HT-29 (cell line): ENCODE results near the gene GATA5. TPM values are rescaled to one million over a fixed set of nuclear protein-coding genes. Genes with fewer than 3 reads are reported as not detected.
A peak's percentile ranks its signal among the peaks of the same experiment; 100 is the strongest.
"Not testable (repeated sequence)": the region's sequence is repeated elsewhere in the genome, so short reads cannot be mapped to it uniquely, and the experiment has no call there.

Source experiments
- DNase-seq: peaks from one replicate; pipeline ENCODE4 v3.0.0-alpha.2; 2015; ENCODE audit warnings: low spot score
- total RNA-seq: library from RNA; depleted of rRNA; stranded (reverse); fragments of >200 nt; shearing (Covaris generic); gene quantifications from 2 replicates; pipeline ENCODE4 v1.2.3, GENCODE V29; 2014

GATA5 gene
- total RNA-seq, 1 experiment from 2014 or later, result 0.05 TPM

DNA sequence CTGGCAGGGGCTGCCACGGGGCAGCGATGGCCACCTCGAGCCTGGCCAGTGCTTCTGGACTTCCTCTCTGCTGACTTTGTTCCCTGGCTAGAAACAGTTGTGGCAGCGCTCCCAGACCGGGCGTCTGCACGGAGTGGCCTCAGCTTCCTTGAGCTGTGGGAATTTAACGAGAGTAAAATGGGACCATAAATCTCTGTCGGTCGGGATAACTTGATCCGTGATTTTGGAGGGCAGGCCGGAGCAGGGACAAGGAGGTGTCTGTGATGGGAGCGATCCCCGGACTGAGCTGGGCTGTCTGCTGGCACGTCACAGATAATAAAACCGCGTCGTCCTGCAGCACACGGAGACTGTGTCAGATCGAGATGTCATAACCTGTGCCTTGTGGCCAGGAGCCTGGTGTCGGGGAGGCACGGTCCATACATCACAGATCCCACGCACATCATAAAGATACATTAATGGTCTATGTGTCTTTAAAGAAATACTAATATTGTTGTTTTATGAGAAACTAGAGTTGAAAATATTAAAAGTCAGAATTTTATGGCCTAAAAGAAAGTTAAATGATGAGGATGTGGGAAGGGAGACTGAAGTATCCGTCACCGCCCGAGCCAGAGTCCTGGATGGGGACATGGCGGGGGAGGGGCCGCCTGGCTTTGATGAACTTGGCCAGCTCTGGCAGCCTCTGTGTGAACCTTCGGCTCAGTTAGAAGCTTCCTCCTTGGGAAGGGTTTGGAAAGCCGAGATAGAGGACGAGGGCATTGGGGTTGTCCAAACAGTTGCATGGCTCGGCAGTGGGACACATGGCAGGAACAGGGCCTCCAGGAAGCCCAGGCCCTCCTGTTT, 41.9 kb downstream of the GATA5 start:
- DNase-seq, result peak; percentile 56

DNA sequence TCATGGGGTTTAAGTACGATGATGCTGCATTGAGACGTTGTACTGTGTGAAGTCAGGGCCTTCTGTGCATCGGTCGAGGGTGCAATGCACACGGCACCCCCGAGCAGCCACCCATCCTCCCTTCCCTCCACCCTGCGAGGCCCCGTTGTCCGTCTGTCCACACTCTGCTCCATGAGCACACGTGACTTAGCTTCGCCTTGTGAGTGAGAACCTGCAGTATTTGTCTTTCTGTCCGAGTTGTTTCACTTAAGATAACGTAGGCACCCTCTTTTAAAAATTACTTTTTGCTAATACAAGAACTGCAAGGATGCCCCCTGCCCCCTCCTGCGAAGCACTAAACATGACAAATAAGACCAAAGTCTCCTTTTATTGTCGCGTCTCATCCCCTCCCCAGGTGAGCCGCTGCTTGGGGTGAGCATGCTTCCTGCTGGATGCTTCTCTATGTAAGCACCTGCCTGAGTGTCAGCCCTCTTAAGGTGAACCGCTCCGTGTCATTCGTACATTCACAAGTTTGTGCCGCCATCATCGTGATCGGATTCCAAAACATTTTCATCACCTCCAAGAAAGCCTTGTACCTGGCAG, 44.8 kb downstream of the GATA5 start:
- peak; percentile 57 for DNase-seq

DNA sequence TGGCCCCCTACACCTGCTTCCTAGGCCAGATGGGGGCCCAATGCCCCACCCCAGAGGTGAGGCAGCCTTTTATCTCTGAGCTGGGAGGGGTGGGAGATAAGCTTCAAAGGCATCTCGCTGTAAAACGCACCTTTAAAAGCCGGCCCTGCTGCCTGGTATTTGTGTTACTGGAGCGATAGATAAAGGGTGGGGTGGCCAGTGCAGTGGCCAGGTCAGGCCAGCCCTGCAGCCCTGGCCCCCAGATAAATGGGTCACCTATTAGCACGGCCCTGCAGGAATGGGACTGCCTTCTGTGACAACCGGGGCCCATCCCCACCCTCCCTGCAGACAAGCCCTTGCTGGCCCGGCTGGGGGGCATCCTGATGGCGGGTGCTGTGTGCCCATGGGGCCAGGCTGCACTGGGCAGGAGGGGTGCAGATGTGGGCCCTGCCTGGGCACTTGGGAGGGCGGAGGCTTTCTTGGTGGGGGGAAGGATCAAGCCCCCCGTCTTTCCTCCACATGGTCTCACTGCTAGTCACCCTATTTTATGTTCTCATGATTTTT, 45.4 kb downstream of the GATA5 start:
- peak; percentile 33 for DNase-seq

DNA sequence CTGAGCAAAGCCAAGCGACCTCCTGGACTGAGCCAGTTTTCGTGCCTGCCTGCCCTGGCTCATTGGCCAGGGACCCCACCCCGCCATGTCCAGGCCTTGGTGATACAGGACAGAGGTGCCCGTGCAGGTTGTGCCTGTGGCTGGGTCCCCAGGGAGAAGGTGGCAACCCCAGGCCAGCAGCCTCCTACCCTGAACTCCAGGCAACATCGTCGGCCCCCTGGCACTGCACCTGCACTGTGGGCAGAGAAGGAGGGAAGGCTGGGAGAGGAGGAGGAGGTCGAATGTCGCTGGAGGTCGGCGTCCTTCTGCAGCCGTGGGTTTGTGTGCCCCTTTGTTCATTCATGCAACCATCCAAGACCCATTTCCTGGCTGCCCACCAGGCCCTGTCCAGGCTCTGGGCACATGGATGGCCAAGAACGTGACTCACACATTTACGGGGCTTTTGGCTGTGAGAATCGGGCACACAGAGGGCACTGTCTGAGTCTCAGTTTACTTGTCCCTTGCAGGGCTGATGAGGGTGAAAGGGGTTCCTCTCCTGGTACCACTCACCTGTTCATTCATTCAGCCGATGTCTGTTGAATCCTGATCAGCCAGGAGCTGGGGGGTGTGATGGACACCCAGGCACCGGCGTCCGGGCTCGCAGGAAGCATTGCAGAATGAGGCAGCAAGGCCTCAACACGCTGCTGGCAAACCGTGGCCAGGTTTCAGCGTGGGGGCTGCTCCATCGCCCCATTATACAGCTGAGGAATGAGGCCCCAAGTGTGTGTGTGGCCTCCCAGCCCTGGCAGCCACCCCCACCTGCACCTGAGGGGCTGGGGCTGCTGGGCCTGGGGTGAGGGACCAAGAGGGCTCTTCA, 46.1 kb downstream of the GATA5 start:
- DNase-seq, result no peak

DNA sequence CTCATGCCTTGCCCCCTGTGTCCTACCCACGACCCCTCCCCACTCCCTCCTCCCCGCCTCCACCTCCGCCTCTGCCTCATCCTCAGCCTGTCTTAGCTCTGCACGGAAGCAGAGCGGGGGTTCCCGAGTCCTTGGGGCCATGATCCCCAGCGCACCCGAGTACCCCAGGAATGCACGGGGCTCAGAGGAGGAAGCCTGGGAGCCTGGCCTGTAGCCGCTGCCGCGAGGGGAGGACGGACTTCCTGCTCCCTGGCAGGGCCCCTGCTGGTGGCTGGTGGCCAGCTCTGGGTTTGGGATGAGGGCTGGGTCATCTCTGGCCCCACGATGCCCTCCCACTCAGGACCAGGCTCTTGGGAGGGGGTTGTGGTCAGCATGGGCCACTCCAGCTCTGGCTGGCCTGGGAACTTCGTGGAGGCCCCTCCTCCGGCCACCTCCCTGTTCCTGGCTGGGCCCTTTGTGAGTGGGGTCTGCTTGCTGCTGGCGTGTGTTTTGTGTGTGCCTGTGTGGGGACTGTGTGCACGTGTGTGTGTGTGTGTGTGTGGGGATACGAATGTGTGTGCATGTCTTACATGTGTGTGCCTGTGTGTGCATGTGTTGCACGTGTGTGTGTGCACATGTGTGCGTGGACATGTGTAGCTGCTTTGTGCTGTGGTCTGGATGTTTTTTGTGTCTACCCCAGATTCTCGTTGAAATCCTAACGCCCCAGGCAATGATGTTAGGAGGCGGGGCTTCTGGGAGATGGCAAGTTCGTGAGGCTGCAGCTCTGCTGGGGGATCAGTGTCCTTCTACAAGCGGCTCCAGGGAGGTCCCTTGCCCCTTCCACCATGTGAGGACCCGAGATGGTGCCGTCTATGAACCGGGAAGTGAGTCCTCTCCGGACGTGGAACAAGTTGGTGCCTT, 47.1 kb downstream of the GATA5 start:
- peak; percentile 42 for DNase-seq

DNA sequence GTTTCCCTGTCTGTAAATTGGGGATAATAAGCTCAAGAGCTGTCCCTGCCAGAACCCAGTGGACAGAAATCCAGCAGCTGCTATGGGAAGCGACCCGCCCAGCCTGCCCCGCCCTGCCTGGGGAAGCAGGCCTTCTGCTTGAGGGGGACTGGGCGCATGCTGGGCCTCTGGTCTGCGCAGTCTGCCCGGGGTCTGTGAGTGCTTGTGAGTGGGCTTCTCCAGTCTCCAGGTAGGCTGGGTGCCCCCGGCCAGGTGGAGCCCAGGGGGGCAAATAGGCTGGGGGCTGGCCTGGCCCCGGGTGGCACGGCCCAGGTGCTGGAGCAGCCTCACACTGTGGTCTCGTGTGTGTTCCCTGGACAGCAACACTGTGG, 47.8 kb downstream of the GATA5 start:
- no peak for DNase-seq

DNA sequence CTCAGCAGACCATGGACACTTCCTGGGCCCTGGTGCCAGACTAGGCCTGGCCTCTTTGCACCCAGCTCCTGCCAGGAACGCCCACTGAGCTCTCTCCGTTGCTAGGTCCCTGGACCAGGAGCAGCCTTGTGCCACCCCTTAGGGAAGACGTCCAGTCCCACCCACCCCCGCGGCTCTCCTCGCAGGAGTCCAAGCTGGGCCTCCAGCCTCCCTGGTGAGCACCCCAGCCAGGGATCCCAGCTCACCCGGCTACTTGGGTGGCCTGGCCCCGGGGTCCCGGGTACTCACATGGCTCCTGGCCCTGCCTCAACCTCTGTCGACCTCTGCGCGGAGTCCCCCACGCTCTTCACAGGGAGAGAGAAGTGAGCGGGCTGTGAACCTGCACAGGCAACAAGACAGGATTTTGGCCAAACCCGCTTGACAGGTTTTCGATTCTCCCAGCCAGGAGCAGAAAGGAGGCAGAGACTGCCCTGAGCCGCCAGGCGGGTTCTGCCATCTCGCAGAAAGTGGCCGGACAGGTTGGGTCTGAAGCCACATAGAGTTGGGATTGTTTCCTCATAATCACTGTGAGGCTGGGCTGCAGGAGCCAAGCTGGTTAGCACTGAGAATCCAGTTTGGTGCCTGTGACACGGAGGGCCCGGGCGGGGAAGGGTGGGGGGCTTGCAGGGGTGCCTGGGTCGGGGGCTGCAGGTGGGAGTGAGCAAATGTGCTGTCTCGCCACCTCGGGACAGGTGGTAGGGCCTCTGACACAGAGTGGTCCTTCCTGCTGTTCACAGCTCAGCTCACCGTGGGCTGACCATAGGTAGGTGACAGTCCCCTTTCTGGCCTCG, 48.4 kb downstream of the GATA5 start, which contains the start of gene RBBP8NL:
RBBP8NL (minus strand) TSS at position 368 of the 830 bp plus-strand sequence. CDS start 7,892 bp downstream, outside the sequence.
- peak; percentile 100 for DNase-seq

DNA sequence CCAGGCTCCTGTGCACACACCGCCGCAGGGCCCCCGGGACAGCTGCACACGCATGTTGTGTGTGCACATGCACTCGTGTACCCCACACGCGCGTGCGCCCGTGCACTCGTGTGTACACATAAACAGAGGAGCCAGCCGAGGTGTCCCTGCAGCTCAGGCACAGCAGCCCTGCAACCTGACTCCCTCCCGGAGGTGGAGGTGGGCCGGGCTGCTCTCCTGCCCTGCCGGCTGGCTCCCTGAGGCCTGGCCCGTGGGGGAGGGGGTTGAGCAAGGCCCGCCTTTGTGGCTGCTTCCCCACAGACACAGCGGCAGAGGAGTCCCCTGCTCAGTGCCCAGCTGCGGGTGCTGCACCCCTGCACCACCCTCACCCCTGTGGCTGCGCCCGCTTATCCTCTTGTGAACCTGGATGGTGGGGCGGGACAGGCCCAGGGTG, 49.1 kb downstream of the GATA5 start:
- DNase-seq, result peak; percentile 86

DNA sequence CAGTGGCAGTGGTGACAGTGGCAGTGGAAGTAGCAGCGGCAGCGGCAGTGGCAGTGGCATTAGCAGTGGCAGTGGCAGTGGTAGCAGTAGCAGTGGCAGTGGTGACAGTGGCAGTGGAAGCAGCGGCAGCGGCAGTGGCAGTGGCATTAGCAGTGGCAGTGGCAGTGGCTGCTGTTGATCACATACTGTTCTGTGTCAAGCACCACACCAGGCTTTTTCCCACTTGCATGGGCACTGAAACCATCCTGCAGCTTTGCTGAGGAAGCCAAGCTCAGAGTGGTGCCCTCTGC, 49.8 kb downstream of the GATA5 start:
- DNase-seq, result not testable (repeated sequence)

DNA sequence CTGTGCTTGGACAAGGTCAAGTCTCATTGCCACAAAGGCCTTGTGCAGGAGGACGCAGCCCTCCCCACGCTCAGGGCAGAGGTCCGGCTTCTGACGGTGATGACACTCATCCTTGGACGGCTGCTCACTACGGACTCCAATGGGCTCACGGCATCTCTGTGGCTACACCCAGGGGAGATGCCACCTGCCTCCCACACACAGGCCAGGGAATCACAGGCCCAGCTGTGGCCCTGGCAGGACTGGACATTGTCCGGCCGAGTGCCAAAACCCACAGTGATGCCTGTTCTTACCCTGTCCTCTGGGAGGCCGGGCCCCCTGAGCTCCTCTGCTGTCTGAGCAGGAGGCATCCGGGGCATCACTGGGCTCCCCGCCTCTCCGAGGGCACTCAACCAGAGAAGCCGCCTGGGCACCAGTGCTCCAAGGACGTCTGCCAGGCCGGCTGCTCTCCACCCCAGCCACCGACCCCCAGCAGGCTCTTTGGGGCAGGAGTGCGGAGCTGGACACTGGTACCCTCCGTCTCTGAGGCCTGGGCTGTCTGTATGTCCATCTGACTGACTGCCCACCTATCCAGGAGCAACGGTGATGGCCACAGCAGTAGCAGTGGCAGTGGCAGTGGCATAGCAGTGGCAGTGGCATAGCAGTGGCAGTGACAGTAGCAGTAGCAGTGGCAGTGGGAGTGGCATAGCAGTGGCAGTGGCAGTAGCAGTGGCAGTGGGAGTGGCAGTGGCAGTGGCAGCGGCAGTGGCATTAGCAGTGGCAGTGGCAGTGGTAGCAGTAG, 50.3 kb downstream of the GATA5 start:
- no peak for DNase-seq

DNA sequence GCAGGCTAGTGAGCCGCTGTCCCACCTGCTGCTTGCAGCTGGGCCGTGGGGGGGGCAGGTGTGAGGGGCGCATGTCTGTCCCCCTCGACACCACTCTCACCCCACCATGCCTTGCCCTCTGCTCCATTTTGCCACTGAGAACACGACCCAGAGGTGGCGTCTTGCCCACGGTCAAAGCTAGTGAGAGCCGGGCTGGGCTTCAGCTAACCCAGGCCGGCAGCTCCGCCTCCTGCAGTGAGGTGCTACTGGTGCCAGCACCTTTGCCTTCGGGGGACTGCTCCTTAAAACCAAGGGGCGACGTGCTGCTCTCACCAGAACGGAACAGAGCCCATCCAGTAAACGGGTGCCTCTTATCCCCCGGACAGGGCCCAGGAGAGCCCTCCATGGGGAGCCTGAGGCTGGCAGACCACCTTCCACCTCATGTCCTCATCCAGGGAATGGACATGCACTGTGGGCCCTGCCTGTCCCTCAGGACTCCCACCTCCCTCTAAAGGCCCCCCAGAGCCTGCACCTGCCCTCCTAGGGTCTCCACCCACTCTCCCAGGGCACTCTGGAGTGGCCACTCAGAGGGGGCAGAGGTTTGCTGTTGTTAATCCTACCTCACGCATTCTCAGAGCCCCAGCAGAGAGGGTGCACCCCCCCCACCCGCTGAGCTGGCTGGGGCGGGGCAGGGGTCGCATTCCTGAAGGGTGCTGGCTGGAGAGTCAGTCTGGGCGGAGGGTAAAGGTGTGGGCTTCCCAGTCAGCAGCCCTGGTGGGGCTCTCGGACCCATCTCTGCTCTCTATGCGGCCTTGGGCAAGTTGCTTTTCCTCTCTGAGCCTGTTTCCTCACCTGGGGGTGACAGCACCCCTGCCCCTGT, 51.3 kb downstream of the GATA5 start:
- DNase-seq, result no peak

DNA sequence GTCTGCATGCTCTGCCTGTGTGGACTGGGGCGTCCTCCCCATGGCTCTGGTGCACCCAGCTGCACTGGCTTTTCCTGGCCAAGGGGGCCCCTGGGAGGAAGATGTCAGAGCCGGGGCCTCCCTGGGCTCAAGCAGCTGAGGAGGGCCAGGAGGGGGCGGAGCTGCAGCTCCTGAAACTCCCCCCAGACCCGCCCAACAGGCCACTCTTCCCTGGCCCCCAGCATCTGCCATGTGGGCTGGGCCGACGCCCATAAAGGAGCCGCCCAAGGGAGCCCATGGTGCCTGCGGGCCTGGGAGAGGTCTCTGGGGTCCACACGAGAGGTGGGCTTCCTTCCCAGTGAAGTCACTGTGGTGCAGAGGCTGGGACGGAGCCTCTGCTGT, 52.5 kb downstream of the GATA5 start:
- no peak for DNase-seq

DNA sequence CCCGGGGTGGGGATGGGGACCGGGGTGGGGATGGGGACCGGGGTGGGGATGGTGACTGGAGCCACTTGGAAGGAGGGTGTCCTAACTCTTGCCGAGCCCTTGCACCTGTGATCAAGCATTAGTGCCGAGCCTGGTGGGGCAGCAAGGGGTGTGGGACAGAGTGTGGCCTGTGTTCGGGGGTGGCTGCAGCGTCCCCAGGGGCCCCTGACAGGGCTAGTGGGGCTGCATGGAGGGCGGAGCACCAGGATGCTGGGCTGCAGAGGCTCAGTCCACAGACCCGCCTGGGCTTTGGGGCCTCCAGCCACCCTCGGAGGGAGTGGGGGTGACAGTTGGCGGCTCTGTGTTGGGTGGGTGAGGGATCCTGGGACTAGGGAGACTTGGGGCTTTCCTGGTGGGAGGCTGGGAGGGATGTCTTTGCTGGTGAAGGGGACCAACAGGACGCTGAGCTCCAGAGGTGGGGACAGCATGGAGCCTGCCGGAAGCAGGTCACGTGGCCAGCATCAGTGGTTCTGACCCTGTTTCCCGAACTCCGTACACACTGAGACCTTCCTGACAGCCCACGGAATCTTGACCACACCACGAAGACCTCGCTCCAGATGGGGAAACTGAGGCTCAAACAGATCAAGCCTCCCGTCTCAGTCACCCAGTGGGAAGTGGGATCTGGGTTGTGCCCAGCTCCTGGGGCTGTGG, 53.0 kb downstream of the GATA5 start:
- DNase-seq, result no peak

DNA sequence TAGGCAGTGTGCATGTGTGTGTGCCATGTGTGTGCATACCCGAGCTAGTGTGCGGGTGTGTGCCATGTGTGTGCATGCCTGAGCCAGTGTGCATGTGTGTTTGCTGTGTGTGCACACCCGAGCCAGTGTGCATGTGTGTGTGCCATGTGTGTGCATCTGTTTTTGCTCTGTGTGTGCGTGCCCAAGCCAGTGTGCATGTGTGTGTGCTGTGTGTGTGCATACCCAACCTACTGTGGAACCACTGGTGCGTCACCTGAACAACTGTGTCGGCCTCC, 54.1 kb downstream of the GATA5 start:
- no peak for DNase-seq

DNA sequence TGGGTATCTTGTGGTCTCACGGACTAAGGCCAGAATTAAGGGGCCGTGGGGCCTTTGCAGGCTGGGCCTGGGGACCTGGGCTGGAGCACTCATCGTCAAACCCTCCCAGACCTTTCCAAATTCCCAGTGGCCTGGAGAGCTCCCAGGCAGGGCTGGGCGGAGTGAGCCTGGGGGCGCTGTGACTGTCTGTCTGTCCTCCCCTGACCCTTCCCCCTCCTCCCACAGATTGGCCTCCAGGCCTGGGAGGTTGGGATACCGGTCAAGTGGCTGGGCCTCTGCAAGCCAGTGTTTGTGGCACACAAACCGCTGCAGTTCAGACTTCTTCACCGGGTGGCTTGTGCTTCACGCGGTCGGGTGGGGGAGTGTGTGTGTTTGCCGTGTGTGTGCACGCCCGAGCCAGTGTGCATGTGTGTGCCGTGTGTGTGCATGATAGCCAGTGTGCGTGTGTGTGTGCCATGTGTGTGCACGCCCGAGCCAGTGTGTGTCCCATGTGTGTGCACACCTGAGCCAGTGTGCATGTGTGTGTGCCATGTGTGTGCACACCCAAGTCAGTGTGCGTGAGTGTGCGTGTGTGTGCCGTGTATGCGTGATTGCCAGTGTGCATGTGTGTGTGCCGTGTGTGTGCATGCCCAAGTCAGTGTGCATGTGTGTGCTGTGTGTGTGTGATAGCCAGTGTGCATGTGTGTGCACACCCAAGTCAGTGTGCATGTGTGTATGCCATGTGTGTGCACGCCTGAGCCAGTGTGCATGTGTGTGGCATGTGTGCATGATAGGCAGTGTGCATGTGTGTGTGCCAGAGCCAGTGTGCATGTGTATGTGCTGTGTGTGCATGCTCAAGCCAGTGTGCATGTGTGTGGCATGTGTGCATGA, 54.7 kb downstream of the GATA5 start:
- no peak for DNase-seq

DNA sequence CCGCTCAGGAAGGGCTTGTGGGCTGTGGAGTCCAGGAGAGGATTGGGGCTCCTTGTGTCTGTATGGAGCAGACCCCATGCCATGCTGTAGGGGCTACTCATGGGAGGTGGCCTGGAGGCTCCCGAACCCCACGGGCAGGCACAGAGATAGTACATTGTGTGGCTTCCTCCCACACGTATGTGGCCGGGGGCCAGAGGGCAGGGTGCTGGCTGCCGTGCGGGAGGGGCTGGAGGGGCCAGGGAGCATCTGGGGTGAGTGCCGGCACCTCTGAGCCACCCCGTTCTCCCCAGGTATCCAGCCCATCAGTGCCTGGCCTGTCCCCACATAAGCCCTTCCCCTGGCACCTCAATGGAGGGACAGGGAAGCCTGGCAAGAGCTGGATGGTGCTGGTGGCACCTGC, 56.0 kb downstream of the GATA5 start:
- DNase-seq, result no peak
